Muscle layer of colon (tissue), 2 donors: ENCODE data around the gene LRRC25.
"Not testable (repeated sequence)": the region's sequence is repeated elsewhere in the genome, so short reads cannot be mapped to it uniquely, and the experiment has no call there.

Experiments used
- H3K27ac ChIP-seq: one replicate; pipeline ENCODE4 v1.7.0; 2013; ENCODE audit warnings: low read depth, mild to moderate bottlenecking, low read length, moderate library complexity
- H3K27me3 ChIP-seq, 2 donors: one replicate each; pipeline ENCODE4 v1.7.0; 2013; ENCODE audit warnings: low read length in 2 of 2, mild to moderate bottlenecking in 2 of 2; ENCODE audit not compliant: insufficient read depth in 2 of 2, control insufficient read depth in 1 of 2
- H3K36me3 ChIP-seq: one replicate; pipeline ENCODE4 v1.7.0; 2013; ENCODE audit warnings: mild to moderate bottlenecking, low read length; ENCODE audit not compliant: insufficient read depth
- H3K4me1 ChIP-seq: one replicate; pipeline ENCODE4 v1.7.0; 2013; ENCODE audit warnings: mild to moderate bottlenecking, low read length; ENCODE audit not compliant: insufficient read depth
- H3K4me3 ChIP-seq, 2 donors: one replicate each; pipeline ENCODE4 v1.7.0; 2013; ENCODE audit warnings: low read length in 2 of 2, low read depth in 1 of 2, mild to moderate bottlenecking in 1 of 2, moderate library complexity in 1 of 2
- H3K9ac ChIP-seq: one replicate; pipeline ENCODE4 v1.7.0; 2013; ENCODE audit warnings: low read length
- H3K9me3 ChIP-seq: one replicate; pipeline ENCODE4 v1.7.0; 2013; ENCODE audit warnings: mild to moderate bottlenecking, low read length
- donor health status: abdominal sarcoma.
- donor health status: Adenocarcinoma of cecum.

LRRC25 gene

GRCh38 chr19:18406749-18407148, 9.3 kb upstream of the LRRC25 start:
- Histone ChIP-seq H3K4me1 (no peaks in the 10 kb centered on the region), H3K27ac (no peak overlapping the region), H3K9me3 (no peaks in the 10 kb centered on the region), H3K27me3 (no peaks in the 10 kb centered on the region), H3K4me3 (no peak overlapping the region), H3K36me3 (no peaks in the 10 kb centered on the region), H3K9ac (no peak overlapping the region)

- not testable (repeated sequence) for H3K4me1 ChIP-seq, H3K9me3 ChIP-seq, H3K4me3 ChIP-seq
Observed at GRCh38 chr19:18405754-18406153, 8.3 kb upstream of the LRRC25 start.

GRCh38 chr19:18402455-18403248, 5.2 kb upstream of the LRRC25 start:
- not testable (repeated sequence) for H3K27ac ChIP-seq, H3K4me1 ChIP-seq, H3K9ac ChIP-seq, H3K9me3 ChIP-seq, H3K36me3 ChIP-seq, H3K27me3 ChIP-seq, H3K4me3 ChIP-seq

More at GRCh38 chr19:18405754-18406153, 8.3 kb upstream of the LRRC25 start:
- H3K36me3 ChIP-seq, H3K27me3 ChIP-seq, H3K27ac ChIP-seq, H3K9ac ChIP-seq: not testable (repeated sequence)

- no peak overlapping the region for H3K27ac ChIP-seq
- H3K9ac ChIP-seq = no peak overlapping the region
- H3K36me3 ChIP-seq = no peaks in the 10 kb centered on the region
- H3K4me1 ChIP-seq = no peaks in the 10 kb centered on the region
- H3K27me3 ChIP-seq = peaks cover 7 to 10% of the 10 kb centered on the region in 2 donors
- H3K9me3 ChIP-seq = no peaks in the 10 kb centered on the region
- no peak overlapping the region for H3K4me3 ChIP-seq
Observed at GRCh38 chr19:18401580-18402112, 4.2 kb upstream of the LRRC25 start.

GRCh38 chr19:18399008-18399407, 1.6 kb upstream of the LRRC25 start:
- H3K4me1 ChIP-seq = no peaks in the 10 kb centered on the region
- H3K36me3 ChIP-seq = no peaks in the 10 kb centered on the region
- no peak overlapping the region for H3K4me3 ChIP-seq
- H3K27ac ChIP-seq = no peak overlapping the region
- H3K27me3 ChIP-seq = peaks cover 10 to 16% of the 10 kb centered on the region in 2 donors
- no peak overlapping the region for H3K9ac ChIP-seq
- no peaks in the 10 kb centered on the region for H3K9me3 ChIP-seq

- Histone ChIP-seq H3K27ac (no peak overlapping the region), H3K4me3 (peak overlapping the region in 1 of 2 donors; percentile 16), H3K9ac (no peak overlapping the region)
Observed at GRCh38 chr19:18396471-18397241, 766 bp downstream of the LRRC25 start.

GRCh38 chr19:18393836-18394235, 3.6 kb downstream of the LRRC25 start:
- Histone ChIP-seq H3K9ac (no peak overlapping the region), H3K4me1 (no peaks in the 10 kb centered on the region), H3K27me3 (peaks cover 10 to 16% of the 10 kb centered on the region in 2 donors), H3K27ac (peak overlapping the region; percentile 24), H3K9me3 (no peaks in the 10 kb centered on the region), H3K36me3 (no peaks in the 10 kb centered on the region), H3K4me3 (no peak overlapping the region)

More at GRCh38 chr19:18396471-18397241, 766 bp downstream of the LRRC25 start:
- Histone ChIP-seq H3K9me3 (no peaks in the 10 kb centered on the region), H3K36me3 (no peaks in the 10 kb centered on the region), H3K27me3 (peaks cover 10 to 16% of the 10 kb centered on the region in 2 donors), H3K4me1 (no peaks in the 10 kb centered on the region)

- Histone ChIP-seq H3K36me3 (no peaks in the 10 kb centered on the region), H3K9me3 (no peaks in the 10 kb centered on the region), H3K4me3 (no peak overlapping the region), H3K9ac (no peak overlapping the region), H3K27ac (no peak overlapping the region), H3K27me3 (peaks cover 10 to 16% of the 10 kb centered on the region in 2 donors), H3K4me1 (no peaks in the 10 kb centered on the region)
Observed at GRCh38 chr19:18392926-18393325, 4.5 kb downstream of the LRRC25 start.

GRCh38 chr19:18392417-18392816, 5.0 kb downstream of the LRRC25 start:
- Histone ChIP-seq H3K36me3 (no peaks in the 10 kb centered on the region), H3K27me3 (peaks cover 10 to 14% of the 10 kb centered on the region in 2 donors), H3K27ac (no peak overlapping the region), H3K9ac (no peak overlapping the region), H3K9me3 (no peaks in the 10 kb centered on the region), H3K4me1 (no peaks in the 10 kb centered on the region), H3K4me3 (no peak overlapping the region)

GRCh38 chr19:18391509-18392075, 5.8 kb downstream of the LRRC25 start:
- Histone ChIP-seq H3K36me3 (no peaks in the 10 kb centered on the region), H3K27me3 (peaks cover 3 to 5% of the 10 kb centered on the region in 2 donors), H3K4me3 (no peak overlapping the region), H3K27ac (no peak overlapping the region), H3K9ac (no peak overlapping the region), H3K4me1 (no peaks in the 10 kb centered on the region), H3K9me3 (no peaks in the 10 kb centered on the region)
